Sigmoid colon (tissue), 4 donors: ENCODE measurements around the gene ANKMY1.

Experiments used
- CTCF ChIP-seq, 4 experiments: fragments of 450-650 bp in 3 of 4; fragments of 200-600 bp in 1 of 4; IDR thresholded peaks; one replicate each; pipeline ENCODE4 v1.5.1; 2016 to 2019; ENCODE audit warnings: antibody characterized with exemption in 4 of 4, mild to moderate bottlenecking in 3 of 4, moderate library complexity in 2 of 4
- EP300 ChIP-seq, 4 donors: sonication (generic); formaldehyde crosslinking; IDR thresholded peaks; one replicate each; pipeline ENCODE4 v1.6.1; 2017; ENCODE audit warnings: antibody characterized with exemption in 4 of 4
- POLR2A ChIP-seq, 2 donors: fragments of 450-650 bp; IDR thresholded peaks; one replicate each; pipeline ENCODE4 v1.6.1; 2016; ENCODE audit warnings: antibody characterized with exemption in 2 of 2, mild to moderate bottlenecking in 2 of 2, moderate library complexity in 2 of 2
- POLR2AphosphoS5 ChIP-seq, 4 donors: sonication (generic); formaldehyde crosslinking; IDR thresholded peaks; one replicate each; pipeline ENCODE4 v1.6.1; 2017; ENCODE audit warnings: antibody characterized with exemption in 4 of 4

- TF ChIP-seq POLR2A (IDR thresholded peaks at IDR 0.05) (no peak), CTCF (IDR thresholded peaks at IDR 0.05) (no peak), POLR2AphosphoS5 (IDR thresholded peaks at IDR 0.05) (no peak), EP300 (IDR thresholded peaks at IDR 0.05) (no peak)
Observed at GRCh38 chr2:240509667-240510512, 47.9 kb downstream of the ANKMY1 start.
